Occipital lobe (tissue), 2 donors: ENCODE measurements around the gene SLC35E3. TPM values are rescaled to one million over a fixed set of nuclear protein-coding genes. Genes with fewer than 3 reads are reported as not detected.

Experiments
- DNase-seq: peaks from one replicate; lab custom pipeline; 2025; lab: John Stamatoyannopoulos, UW
- total RNA-seq: library from RNA; depleted of rRNA; stranded (reverse); fragments of >200 nt; gene quantifications from one replicate; pipeline ENCODE4 v1.2.3, GENCODE V29; 2014

Gene SLC35E3
- 10.8 TPM for total RNA-seq

DNA sequence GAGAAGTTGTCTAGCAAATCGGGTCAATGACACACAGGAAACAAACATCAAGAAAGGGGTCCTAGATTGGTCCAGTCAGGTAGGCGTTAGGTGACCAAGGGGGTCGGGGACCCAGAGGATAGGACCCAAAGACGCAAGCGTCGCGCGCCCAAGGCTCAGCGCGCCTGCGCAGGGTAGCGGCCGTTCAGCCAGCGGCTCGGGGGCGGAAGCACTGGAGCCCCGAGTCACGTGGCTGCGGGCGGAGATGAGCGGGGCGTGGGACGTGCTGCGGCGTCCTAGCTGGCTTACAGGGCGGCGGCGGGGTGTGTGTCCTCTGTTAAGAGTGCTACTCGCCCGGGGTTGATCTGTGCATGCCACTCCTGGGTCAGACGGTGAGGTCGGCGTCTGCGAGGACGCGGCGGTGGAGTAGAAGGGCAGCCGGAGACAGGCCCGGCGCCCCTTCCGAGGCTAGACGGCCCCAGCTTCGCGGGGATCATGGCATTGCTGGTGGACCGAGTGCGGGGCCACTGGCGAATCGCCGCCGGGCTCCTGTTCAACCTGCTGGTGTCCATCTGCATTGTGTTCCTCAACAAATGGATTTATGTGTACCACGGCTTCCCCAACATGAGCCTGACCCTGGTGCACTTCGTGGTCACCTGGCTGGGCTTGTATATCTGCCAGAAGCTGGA is at the start of gene SLC35E3:
Gene SLC35E3, plus strand, starts transcription at position 273 of the 668 bp plus-strand sequence. Its CDS starts 202 bp downstream, at position 475.
- peak; percentile 93 for DNase-seq

- no peak for DNase-seq
These were observed 46.5 kb upstream of the SLC35E3 start for GRCh38 chr12:68699486-68699885.

DNA sequence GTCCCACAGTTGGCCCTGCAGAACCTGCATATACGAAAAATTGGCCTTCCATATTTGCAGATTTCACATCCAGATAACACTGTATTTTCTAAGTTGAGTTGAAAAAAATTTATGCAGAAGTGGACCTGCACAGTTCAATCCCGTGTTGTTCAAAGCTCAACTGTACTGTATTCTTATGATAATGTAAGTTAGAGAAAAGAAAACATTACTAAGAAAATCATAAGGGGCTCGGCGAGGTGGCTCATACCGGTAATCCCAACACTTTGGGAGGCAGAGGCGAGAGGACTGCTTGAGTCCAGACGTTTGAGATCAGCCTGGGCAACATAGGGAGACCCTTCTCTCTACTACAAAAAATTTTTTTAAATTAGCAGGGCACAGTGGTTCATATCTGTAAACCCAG is 18.2 kb upstream of the SLC35E3 start:
- DNase-seq: no peak

- no peak for DNase-seq
These were observed 12.3 kb upstream of the SLC35E3 start for GRCh38 chr12:68733661-68734071.

DNA sequence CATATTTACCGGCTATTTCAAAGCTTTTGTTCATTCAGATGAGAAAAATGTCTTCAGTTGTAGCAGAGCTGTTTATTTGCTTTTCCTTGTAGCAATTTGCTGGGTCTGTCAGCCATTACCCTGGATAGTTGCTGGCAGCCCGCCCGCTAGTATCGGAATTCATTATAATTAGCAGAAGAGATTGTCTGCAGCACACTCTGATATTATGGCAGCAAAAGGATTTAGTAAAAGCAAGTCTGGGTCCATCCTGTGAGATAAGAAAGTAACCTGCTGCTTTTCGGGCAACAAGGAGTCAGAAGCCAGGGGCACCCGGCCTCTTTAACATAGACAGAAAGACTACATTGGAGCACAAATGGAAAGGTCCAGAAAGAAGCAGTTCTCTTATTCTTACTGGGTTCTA is 6.1 kb upstream of the SLC35E3 start:
- DNase-seq: no peak

- no peak for DNase-seq
These were observed 2.6 kb upstream of the SLC35E3 start for GRCh38 chr12:68743356-68743755.

- DNase-seq: no peak
These were observed 536 bp upstream of the SLC35E3 start for GRCh38 chr12:68745376-68745903.

DNA sequence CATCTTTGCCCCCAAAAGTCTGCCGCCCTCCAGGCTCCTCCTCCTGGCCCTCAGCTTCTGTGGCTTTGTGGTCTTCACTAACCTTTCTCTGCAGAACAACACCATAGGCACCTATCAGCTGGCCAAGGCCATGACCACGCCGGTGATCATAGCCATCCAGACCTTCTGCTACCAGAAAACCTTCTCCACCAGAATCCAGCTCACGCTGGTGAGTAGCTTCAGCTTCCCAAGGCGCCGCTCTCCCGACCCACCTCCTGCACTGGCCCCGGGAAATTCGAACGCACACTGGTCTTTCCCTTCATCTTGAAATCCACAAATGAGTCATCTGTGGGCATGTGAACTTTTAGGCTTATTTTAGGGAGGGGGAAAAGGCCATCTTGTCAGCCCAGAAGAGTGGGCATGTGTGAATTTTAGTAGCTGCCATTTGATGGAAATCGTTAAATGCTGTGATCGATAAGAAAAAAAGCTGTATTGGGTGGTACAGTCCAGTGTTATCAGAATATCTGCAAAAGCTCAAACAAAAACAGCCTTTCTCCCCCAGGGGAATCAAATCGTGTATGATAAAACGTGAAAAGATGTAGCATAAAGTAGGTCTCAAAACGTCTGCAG is 700 bp downstream of the SLC35E3 start:
- peak; percentile 53 for DNase-seq

GRCh38 chr12:68749443-68749842 is 3.5 kb downstream of the SLC35E3 start:
- DNase-seq: no peak

- no peak for DNase-seq
These were observed 3.9 kb downstream of the SLC35E3 start for GRCh38 chr12:68749861-68750260.

- no peak for DNase-seq
These were observed 4.5 kb downstream of the SLC35E3 start for GRCh38 chr12:68750506-68750905.

DNA sequence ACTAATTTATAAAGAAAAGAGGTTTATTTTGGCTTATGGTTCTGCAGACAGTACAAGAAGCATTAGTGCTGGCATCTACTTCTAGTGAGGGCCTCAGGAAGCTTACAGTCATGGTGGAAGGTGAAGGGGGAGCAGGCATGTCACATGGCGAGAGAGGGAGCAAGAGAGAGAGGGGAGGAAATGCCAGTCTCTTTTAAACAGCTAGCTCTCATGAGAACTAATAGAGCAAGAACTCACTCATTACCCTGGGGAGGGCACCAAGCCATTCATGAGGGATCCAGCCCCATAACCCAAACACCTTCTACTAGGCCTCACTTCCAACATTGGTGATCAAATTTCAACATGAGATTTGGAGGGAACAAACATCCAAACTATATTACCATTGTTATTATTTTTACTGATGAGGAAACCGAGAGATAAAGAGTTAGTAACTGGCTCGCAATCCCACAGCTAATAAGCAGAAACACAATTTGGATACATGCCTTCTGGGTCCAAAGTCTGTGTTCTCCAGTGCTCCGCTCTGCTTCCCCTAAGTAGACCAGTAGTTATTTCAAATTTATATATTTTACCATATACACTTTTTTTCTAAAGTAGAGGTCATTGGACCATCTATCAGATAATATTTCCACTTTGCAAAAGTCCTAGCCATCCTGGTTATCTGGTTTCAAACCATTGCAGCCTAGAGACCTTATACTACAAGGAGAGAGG is 9.7 kb downstream of the SLC35E3 start:
- DNase-seq: no peak

- DNase-seq: no peak
These were observed 13.9 kb downstream of the SLC35E3 start for GRCh38 chr12:68759852-68760251.

DNA sequence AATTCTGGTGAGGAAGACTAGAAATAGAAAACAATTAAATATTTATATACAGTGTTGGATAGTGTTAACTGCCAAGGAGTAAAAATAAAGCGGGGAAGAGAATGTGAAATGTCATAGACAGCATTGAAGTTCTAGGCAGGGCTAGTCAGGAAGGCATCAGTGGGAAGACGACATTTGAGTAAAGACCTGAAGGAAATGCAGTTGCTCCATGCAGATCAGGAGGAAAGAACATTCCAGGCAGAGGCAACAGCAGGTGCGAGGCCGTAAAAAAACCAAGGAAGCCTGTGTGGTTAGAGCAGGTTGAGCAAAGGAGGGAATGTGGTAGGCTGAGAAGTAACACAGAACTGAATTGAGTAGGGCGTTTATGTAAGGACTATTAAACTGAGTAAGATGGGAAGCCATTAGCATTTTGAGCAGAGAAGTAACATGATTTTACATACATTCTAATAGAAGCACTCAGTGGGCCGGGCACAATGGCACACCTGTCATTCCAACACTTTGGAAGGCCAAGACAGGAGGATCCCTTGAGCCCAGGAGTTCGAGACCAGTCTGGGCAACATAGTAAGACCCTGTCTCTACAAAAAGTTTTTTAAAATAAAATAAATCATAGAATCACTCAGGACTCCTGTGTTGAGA is 14.9 kb downstream of the SLC35E3 start:
- no peak for DNase-seq

- no peak for DNase-seq
These were observed 15.5 kb downstream of the SLC35E3 start for GRCh38 chr12:68761442-68761812.

- DNase-seq: no peak
These were observed 16.1 kb downstream of the SLC35E3 start for GRCh38 chr12:68761901-68762630.

DNA sequence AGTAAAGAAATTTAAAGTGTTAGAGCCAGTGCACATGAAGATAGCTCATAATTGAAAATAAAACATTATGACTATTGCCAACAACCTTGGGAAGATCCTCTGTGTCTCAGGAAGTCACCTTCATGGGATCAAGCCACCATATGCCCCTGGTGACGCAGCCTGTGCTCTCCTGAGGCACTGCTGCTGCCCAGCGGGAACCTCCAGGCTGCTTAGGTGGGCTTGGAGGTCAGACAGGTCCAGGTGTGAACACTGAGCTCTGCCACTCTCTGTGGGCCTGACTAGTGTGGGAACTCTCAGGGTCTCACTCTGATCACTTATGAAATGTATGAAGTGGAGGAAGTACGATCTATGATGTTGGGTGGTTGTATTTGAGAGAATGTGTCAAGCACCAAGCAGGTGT is 16.7 kb downstream of the SLC35E3 start:
- DNase-seq: no peak

GRCh38 chr12:68765696-68766095 is 19.7 kb downstream of the SLC35E3 start:
- DNase-seq: no peak

GRCh38 chr12:68766646-68767045 is 20.7 kb downstream of the SLC35E3 start:
- DNase-seq: no peak

- DNase-seq: no peak
These were observed 21.2 kb downstream of the SLC35E3 start for GRCh38 chr12:68767191-68767590.

DNA sequence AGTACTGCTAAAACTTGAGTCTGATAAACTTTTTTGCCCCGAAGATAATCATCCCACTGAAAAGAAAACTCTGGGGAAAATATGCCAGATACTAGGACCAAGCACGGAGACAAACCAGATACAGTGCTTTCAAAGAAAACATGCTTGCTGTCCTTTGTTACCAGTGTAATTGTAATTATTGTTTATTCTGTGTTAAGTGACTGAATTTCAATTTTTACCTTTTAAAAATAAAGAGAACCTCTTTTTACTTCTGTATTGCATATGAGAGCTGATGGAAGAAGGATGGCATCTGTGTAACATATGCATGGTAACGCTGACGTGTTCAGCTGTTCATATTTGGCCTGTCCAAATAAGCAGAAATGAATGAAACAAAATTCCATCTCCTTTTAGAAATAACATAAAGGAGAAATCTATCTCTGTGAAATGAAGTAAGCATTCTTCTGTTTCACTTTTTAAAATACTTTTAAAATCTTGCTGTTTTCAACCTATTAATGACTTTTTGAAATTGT is 22.5 kb downstream of the SLC35E3 start:
- DNase-seq: no peak
